ENCODE measurements around the gene INSYN1. TPM values are rescaled to one million over a fixed set of nuclear protein-coding genes. Genes with fewer than 3 reads are reported as not detected.
"Not testable (repeated sequence)": the region's sequence is repeated elsewhere in the genome, so short reads cannot be mapped to it uniquely, and the experiment has no call there.

The INSYN1 gene
- total and polyA plus RNA-seq, 2 experiments from 2014 or later = 0.18 to 14.2 TPM

- peaks cover 1% of the 10 kb centered on the region for H3K4me1 ChIP-seq (ENCODE audit: insufficient read depth)
- H3K27me3 ChIP-seq (ENCODE audit: insufficient read depth) = no peaks in the 10 kb centered on the region
- Mint-ChIP-seq H3K4me1 (peaks cover 10% of the 10 kb centered on the region), H3K27me3 (ENCODE audit: insufficient read depth, low read depth, poor library complexity) (peaks cover 15% of the 10 kb centered on the region), H3K4me3 (no peak overlapping the region; the same call in 2 of the 3 replicates), H3K36me3 (ENCODE audit: low read depth) (peaks cover 58% of the 10 kb centered on the region), H3K9me3 (no peaks in the 10 kb centered on the region), H3K27ac (no peak overlapping the region)
- peaks cover 11% of the 10 kb centered on the region for H4K20me1 ChIP-seq (replicated peaks; ENCODE audit: insufficient read depth)
- no peak overlapping the region for H3K4me3 ChIP-seq
- DNase-seq (ENCODE audit: low spot score) (peak; percentile 89), ATAC-seq (peak; percentile 85)
- TF ChIP-seq ETS1 (IDR thresholded peaks at IDR 0.05) = no peak
- peak; percentile 86 to 97 for TF ChIP-seq CTCF (conservative IDR thresholded peaks at IDR 0.05; ENCODE audit: low read depth in 2 of 2)
- H3K4me2 ChIP-seq = no peak overlapping the region
- no peaks in the 10 kb centered on the region; the same call in 1 of the 2 replicates for H3K36me3 ChIP-seq (ENCODE audit: insufficient read depth)
- no peak overlapping the region for H3K27ac ChIP-seq (ENCODE audit: low read depth)
- peaks cover 18% of the 10 kb centered on the region for H3K79me2 ChIP-seq (replicated peaks; ENCODE audit: insufficient read depth)
- no peaks in the 10 kb centered on the region for H3F3A ChIP-seq (replicated peaks; ENCODE audit: low read depth)
- no peaks in the 10 kb centered on the region for H3K9me2 ChIP-seq (ENCODE audit: insufficient read depth)
- H2AFZ ChIP-seq = no peak overlapping the region
Observed at GRCh38 chr15:73704869-73705645, 48.1 kb downstream of the INSYN1 start.

- not testable (repeated sequence) for H3K4me3 Mint-ChIP-seq; H3K4me1 ChIP-seq (ENCODE audit: insufficient read depth); H3K4me2 ChIP-seq; H3K36me3 ChIP-seq (ENCODE audit: insufficient read depth); H3K27me3 ChIP-seq (ENCODE audit: insufficient read depth); H2AFZ ChIP-seq; ATAC-seq; H3K27ac Mint-ChIP-seq; H3K9me3 Mint-ChIP-seq; DNase-seq (ENCODE audit: low spot score); H3K4me3 ChIP-seq; H3K27ac ChIP-seq (ENCODE audit: low read depth); H3F3A ChIP-seq (replicated peaks; ENCODE audit: low read depth); H3K9me2 ChIP-seq (ENCODE audit: insufficient read depth)
- H3K27me3 Mint-ChIP-seq (ENCODE audit: insufficient read depth, low read depth, poor library complexity) = peaks cover 15% of the 10 kb centered on the region
- H3K36me3 Mint-ChIP-seq (ENCODE audit: low read depth) = peaks cover 55% of the 10 kb centered on the region
- Histone ChIP-seq H4K20me1 (replicated peaks; ENCODE audit: insufficient read depth) (peaks cover 15% of the 10 kb centered on the region), H3K79me2 (replicated peaks; ENCODE audit: insufficient read depth) (peaks cover 23% of the 10 kb centered on the region)
- peaks cover 14% of the 10 kb centered on the region for H3K4me1 Mint-ChIP-seq
Observed at GRCh38 chr15:73704142-73704868, 48.8 kb downstream of the INSYN1 start.

- not testable (repeated sequence) for H3F3A ChIP-seq (replicated peaks; ENCODE audit: low read depth); H3K9me3 Mint-ChIP-seq; H3K36me3 ChIP-seq (ENCODE audit: insufficient read depth); H3K27me3 ChIP-seq (ENCODE audit: insufficient read depth); H3K4me3 Mint-ChIP-seq; DNase-seq (ENCODE audit: low spot score); H3K4me2 ChIP-seq; H3K4me3 ChIP-seq; H3K27ac ChIP-seq (ENCODE audit: low read depth); H3K9me2 ChIP-seq (ENCODE audit: insufficient read depth); H2AFZ ChIP-seq; H3K27ac Mint-ChIP-seq; H3K4me1 ChIP-seq (ENCODE audit: insufficient read depth)
- Mint-ChIP-seq H3K4me1 (peaks cover 20% of the 10 kb centered on the region), H3K36me3 (ENCODE audit: low read depth) (peaks cover 48% of the 10 kb centered on the region), H3K27me3 (ENCODE audit: insufficient read depth, low read depth, poor library complexity) (peaks cover 12% of the 10 kb centered on the region)
- peaks cover 15% of the 10 kb centered on the region for H4K20me1 ChIP-seq (replicated peaks; ENCODE audit: insufficient read depth)
- peaks cover 28% of the 10 kb centered on the region for H3K79me2 ChIP-seq (replicated peaks; ENCODE audit: insufficient read depth)
- ATAC-seq = peak; percentile 42
Observed at GRCh38 chr15:73703601-73704000, 49.5 kb downstream of the INSYN1 start.
